Parathyroid adenoma (tissue), 2 donors: ENCODE results near the gene RESF1.

ENCODE experiments used
- H2AFZ ChIP-seq: fragments of 300-600 bp; sonication (generic); one replicate; pipeline ENCODE4 v1.7.0; 2017; ENCODE audit warnings: antibody characterized with exemption, mild to moderate bottlenecking
- H3K27ac ChIP-seq: fragments of 300-600 bp; sonication (generic); one replicate; pipeline ENCODE4 v1.7.0; 2017
- H3K27me3 ChIP-seq: fragments of 300-600 bp; sonication (generic); one replicate; pipeline ENCODE4 v1.7.0; 2017; ENCODE audit warnings: low read length; ENCODE audit not compliant: control insufficient read depth, insufficient read depth
- H3K36me3 ChIP-seq: fragments of 300-600 bp; sonication (generic); one replicate; pipeline ENCODE4 v1.7.0; 2017; ENCODE audit warnings: low read length; ENCODE audit not compliant: control insufficient read depth, insufficient read depth
- H3K4me1 ChIP-seq: fragments of 300-600 bp; sonication (generic); one replicate; pipeline ENCODE4 v1.7.0; 2017; ENCODE audit warnings: control low read depth
- H3K4me2 ChIP-seq: fragments of 300-600 bp; sonication (generic); one replicate; pipeline ENCODE4 v1.7.0; 2017; ENCODE audit warnings: low read length
- H3K4me3 ChIP-seq: fragments of 300-600 bp; sonication (generic); one replicate; pipeline ENCODE4 v1.7.0; 2017; ENCODE audit warnings: low read depth, low read length
- H3K79me2 ChIP-seq: fragments of 300-600 bp; sonication (generic); one replicate; pipeline ENCODE4 v1.7.0; 2017; ENCODE audit warnings: control low read depth
- H3K9ac ChIP-seq: fragments of 300-600 bp; sonication (generic); one replicate; pipeline ENCODE4 v1.7.0; 2017; ENCODE audit warnings: mild to moderate bottlenecking
- H3K9me3 ChIP-seq: fragments of 300-600 bp; sonication (generic); one replicate; pipeline ENCODE4 v1.7.0; 2017; ENCODE audit warnings: low read length; ENCODE audit not compliant: control insufficient read depth
- CTCF ChIP-seq: fragments of 300-600 bp; sonication (generic); IDR thresholded peaks from one replicate; pipeline ENCODE4 v1.7.0; 2017; ENCODE audit warnings: antibody characterized with exemption, mild to moderate bottlenecking
- donor health status: primary hyperparathyroidism.

Gene RESF1

GRCh38 chr12:31964280-31964679 is 5.1 kb downstream of the RESF1 start:
- Histone ChIP-seq H3K27me3 (no peaks in the 10 kb centered on the region), H3K4me1 (peaks cover 26% of the 10 kb centered on the region)

DNA sequence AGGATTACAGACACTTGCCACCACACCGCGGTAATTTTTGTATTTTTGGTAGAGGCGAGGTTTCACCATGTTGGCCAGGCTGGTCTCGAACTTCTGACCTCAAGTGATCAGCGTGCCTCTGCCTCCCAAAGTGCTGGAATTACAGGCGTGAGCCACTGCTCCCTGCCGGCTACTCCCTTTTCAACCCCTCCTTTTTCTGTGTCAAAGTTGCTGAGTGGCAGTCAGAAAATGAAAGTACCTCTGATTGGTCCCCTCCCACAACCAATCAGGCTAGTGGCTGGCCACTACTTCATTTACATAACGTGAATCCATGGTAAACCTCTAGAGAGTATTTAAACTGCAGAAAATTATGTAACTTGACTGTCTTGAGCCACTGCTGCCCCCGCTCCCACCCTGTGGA is 5.9 kb downstream of the RESF1 start:
- Histone ChIP-seq H3K36me3 (no peaks in the 10 kb centered on the region), H3K4me3 (no peak overlapping the region), H3K4me2 (no peak overlapping the region), H3K9ac (no peak overlapping the region), H3K9me3 (no peaks in the 10 kb centered on the region), H3K27ac (no peak overlapping the region), H3K27me3 (no peaks in the 10 kb centered on the region), H3K4me1 (peaks cover 26% of the 10 kb centered on the region), H2AFZ (no peak overlapping the region), H3K79me2 (peaks cover 70% of the 10 kb centered on the region)
- no peak for TF ChIP-seq CTCF

More at GRCh38 chr12:31964280-31964679, 5.1 kb downstream of the RESF1 start:
- Histone ChIP-seq H2AFZ (no peak overlapping the region), H3K9ac (no peak overlapping the region), H3K79me2 (peaks cover 66% of the 10 kb centered on the region), H3K36me3 (no peaks in the 10 kb centered on the region), H3K9me3 (no peaks in the 10 kb centered on the region), H3K4me3 (no peak overlapping the region), H3K27ac (no peak overlapping the region), H3K4me2 (no peak overlapping the region)
- TF ChIP-seq CTCF = no peak

DNA sequence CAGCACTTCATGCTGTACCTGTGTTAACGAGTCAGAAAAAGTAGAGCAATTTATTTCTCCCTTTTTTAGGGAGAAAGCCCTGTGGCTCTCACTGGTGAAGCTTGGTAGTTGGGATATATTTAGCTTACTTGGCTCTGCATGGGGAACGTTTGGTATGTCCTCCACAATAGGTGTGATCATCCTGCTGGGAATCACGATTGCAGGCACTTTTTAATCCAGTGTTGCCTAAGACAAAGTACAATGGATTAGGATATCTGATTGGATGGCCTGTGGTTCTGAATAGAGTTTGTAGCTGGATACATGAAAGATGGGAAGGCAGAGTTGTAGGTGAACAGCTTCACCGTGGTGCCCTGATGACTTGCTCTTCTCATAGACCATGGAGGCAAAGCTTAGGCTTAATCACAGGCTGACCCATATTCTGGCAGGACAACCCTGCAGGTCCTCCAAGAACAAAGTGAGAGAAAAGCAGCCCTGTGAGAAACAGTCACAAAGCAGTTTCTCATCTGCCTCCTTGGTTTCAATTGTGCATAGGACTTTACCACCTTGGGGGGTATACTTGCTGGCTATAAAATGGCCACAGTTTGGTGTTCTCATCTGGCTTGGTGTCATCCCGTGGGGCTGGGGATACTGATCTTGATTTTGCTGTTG is 7.5 kb downstream of the RESF1 start:
- Histone ChIP-seq H3K4me1 (peaks cover 16% of the 10 kb centered on the region), H3K27ac (no peak overlapping the region), H3K9ac (no peak overlapping the region), H3K4me3 (no peak overlapping the region), H3K9me3 (no peaks in the 10 kb centered on the region), H3K36me3 (no peaks in the 10 kb centered on the region), H3K27me3 (no peaks in the 10 kb centered on the region), H3K79me2 (peaks cover 64% of the 10 kb centered on the region), H2AFZ (no peak overlapping the region), H3K4me2 (no peak overlapping the region)
- TF ChIP-seq CTCF = no peak

DNA sequence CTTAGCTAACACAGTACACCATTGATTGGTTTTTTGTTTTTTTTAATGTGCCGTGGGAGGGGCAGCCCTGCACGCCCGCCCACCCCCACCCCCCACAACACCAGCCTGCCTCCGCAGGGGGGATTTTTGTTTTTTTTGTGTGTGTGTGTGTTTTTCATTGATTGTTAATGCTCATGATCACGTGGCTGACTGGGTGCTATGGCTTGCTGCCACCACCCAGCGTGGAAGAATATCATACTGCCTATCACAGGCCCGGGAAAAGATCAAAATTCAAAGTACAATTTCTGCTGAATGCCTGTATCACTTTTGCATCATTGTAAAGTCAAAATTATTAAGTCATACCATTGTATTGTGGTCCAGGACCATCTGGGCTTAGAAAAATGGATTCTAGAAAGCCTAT is 8.3 kb downstream of the RESF1 start:
- Histone ChIP-seq H3K9ac (no peak overlapping the region), H3K79me2 (peaks cover 56% of the 10 kb centered on the region), H3K27ac (no peak overlapping the region), H3K4me1 (peaks cover 9% of the 10 kb centered on the region), H3K4me2 (no peak overlapping the region), H3K36me3 (no peaks in the 10 kb centered on the region), H3K27me3 (no peaks in the 10 kb centered on the region), H3K4me3 (no peak overlapping the region), H2AFZ (no peak overlapping the region), H3K9me3 (no peaks in the 10 kb centered on the region)
- no peak for TF ChIP-seq CTCF

- H3K36me3 ChIP-seq = no peaks in the 10 kb centered on the region
- peaks cover 38% of the 10 kb centered on the region for H3K79me2 ChIP-seq
- peaks cover 4% of the 10 kb centered on the region for H3K4me1 ChIP-seq
- no peak overlapping the region for H3K9ac ChIP-seq
- no peak overlapping the region for H3K4me2 ChIP-seq
- TF ChIP-seq CTCF = no peak
- H3K27ac ChIP-seq = no peak overlapping the region
- no peaks in the 10 kb centered on the region for H3K27me3 ChIP-seq
- no peak overlapping the region for H3K4me3 ChIP-seq
- no peaks in the 10 kb centered on the region for H3K9me3 ChIP-seq
- H2AFZ ChIP-seq = no peak overlapping the region
Observed at GRCh38 chr12:31970199-31970598, 11.0 kb downstream of the RESF1 start.
